Measurements from ENCODE around the gene SENP5.

- no peak for TF ChIP-seq POLR2AphosphoS5 (IDR thresholded peaks at IDR 0.05)
- no peak for TF ChIP-seq CTCF (IDR thresholded peaks at IDR 0.05)
- no peak for TF ChIP-seq POLR2A (IDR thresholded peaks at IDR 0.05; ENCODE audit: low read depth)
Observed at GRCh38 chr3:196969134-196969659, 101.5 kb downstream of the SENP5 start.

Data from esophagus muscularis mucosa (tissue), 3 donors.